ENCODE data around the gene HRK.

The HRK gene

DNA sequence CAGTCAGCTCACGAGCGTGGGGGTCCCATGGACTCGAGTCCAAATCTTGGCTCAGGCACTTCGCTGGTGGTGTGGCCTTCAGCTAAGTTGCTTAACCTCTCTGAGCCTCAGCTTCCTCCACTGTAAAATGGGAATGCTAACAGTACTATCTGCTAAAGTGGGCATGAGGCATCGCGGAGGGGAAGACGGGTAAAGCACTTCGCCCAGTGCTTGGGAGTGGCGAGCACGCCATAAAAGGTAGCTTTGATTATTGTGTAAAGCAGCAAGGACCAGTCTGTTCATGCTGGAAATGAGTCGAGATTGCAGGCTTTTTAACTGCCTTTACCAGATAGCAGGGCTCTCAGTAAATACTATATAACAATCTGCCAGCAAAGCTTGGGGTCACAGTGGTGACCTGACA is 24.5 kb downstream of the HRK start:
- in situ Hi-C loops (cut with HindIII; ENCODE audit: low sequenced_read_pairs): no loop called here
- TF ChIP-seq, protein P1, sequence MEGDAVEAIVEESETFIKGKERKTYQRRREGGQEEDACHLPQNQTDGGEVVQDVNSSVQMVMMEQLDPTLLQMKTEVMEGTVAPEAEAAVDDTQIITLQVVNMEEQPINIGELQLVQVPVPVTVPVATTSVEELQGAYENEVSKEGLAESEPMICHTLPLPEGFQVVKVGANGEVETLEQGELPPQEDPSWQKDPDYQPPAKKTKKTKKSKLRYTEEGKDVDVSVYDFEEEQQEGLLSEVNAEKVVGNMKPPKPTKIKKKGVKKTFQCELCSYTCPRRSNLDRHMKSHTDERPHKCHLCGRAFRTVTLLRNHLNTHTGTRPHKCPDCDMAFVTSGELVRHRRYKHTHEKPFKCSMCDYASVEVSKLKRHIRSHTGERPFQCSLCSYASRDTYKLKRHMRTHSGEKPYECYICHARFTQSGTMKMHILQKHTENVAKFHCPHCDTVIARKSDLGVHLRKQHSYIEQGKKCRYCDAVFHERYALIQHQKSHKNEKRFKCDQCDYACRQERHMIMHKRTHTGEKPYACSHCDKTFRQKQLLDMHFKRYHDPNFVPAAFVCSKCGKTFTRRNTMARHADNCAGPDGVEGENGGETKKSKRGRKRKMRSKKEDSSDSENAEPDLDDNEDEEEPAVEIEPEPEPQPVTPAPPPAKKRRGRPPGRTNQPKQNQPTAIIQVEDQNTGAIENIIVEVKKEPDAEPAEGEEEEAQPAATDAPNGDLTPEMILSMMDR (IDR thresholded peaks at IDR 0.05; ENCODE audit: low read depth, low read length): no peak
- no peak for DNase-seq (ENCODE audit: low read depth, low spot score)
- H3K4me3 ChIP-seq (ENCODE audit: low read depth, low read length): no peak overlapping the region

DNA sequence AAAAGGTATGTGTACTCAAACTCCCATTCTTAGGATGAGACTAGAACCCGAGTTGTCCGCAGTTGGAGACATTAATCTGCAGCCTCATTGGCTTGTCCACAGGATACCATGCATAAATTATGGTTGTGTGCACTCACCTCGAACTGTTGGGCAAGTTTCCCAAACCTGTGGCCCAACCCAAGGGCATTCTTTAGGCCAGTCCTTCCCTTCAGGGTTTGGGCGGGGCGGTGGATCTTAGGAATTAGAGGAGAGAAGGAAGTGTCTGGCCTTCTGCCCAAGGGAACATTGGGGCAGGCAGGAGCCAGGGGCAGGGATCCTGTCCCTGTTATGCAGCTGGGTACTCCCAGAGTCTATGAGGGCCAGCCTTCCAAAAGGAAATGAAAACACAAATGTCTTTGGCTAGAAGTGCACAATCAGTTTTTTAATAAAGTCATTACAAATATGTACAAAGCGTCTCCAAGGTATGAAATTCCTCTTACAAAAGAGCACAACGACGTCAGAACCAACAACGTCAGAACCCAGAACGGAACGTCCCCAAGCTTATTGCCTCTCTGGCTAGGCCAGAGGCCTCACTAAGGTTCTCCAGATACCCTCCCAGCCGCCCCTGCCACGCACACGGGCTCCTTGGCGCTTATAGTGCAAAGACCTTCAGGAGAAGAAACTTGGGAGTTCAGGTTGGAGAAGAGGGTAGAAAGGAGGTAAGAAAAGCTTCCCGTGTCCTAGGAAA is 25.3 kb downstream of the HRK start:
- no peak overlapping the region for H3K4me3 ChIP-seq (ENCODE audit: low read depth, low read length)
- TF ChIP-seq, protein P1 (IDR thresholded peaks at IDR 0.05; ENCODE audit: low read depth, low read length): no peak
- no peak for DNase-seq (ENCODE audit: low read depth, low spot score)
- in situ Hi-C loops (cut with HindIII; ENCODE audit: low sequenced_read_pairs): no loop called here

DNA sequence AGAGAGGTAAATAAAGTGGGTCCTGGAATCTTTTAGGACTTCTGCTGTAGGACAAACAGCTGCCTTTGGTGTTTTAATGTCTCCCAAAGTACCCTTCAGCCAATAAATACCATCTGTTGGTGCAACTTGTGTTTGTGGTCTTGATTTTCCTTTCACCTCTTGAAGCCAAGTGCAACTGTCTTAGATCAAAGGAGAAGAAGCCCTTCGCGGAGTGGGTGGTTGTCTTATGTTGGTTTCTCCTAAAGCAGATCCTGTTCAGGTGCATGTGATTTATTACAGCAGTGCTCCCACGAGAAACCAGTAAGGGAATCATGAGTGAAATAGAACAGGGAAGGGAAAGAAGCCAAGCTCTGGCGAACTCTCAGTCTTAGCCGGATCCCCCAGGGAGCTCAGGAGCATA is 27.7 kb downstream of the HRK start:
- in situ Hi-C loops (cut with HindIII; ENCODE audit: low sequenced_read_pairs): no loop called here
- TF ChIP-seq, protein P1 (IDR thresholded peaks at IDR 0.05; ENCODE audit: low read depth, low read length): no peak
- no peak for DNase-seq (ENCODE audit: low read depth, low spot score)
- H3K4me3 ChIP-seq (ENCODE audit: low read depth, low read length): no peak overlapping the region

DNA sequence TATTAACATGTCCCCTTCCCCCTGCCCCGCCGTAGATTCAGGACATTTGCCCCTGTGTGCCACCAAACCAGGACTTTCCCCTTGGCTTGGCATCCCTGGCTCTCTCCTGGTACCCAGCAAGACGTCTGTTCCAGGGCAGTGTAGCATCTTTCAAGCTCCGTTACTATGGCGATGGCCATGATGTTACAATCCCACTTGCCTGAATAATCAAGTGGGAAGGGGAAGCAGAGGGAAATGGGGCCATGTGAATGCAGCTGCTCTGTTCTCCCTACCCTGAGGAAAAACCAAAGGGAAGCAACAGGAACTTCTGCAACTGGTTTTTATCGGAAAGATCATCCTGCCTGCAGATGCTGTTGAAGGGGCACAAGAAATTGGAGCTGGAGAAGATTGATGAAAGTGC is 28.9 kb downstream of the HRK start:
- TF ChIP-seq, protein P1 (IDR thresholded peaks at IDR 0.05; ENCODE audit: low read depth, low read length): no peak
- in situ Hi-C loops (cut with HindIII; ENCODE audit: low sequenced_read_pairs): no loop called here
- no peak overlapping the region for H3K4me3 ChIP-seq (ENCODE audit: low read depth, low read length)

DNA sequence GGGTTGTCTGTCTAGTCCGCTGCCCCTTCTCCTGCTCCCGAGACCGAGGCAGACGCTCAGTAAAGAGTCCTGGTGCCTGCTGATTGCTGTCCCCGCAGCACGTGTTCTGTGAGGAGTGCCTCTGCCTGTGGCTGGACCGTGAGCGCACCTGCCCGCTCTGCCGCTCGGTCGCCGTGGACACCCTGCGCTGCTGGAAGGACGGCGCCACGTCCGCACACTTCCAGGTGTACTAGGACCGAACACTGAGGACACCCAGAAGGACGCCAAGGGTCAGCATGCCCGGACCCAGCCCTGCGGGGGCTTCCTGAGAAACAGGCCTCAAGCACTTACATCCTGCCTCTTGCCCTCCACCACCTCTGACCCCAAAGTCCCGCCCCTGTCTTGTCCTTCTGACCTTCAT is 32.0 kb downstream of the HRK start:
- TF ChIP-seq, protein P1 (IDR thresholded peaks at IDR 0.05; ENCODE audit: low read depth, low read length): no peak
- DNase-seq (ENCODE audit: low read depth, low spot score): no peak
- in situ Hi-C loops (cut with HindIII; ENCODE audit: low sequenced_read_pairs): no loop called here
- H3K4me3 ChIP-seq (ENCODE audit: low read depth, low read length): no peak overlapping the region

More for the DNA sequence above, 28.9 kb downstream of the HRK start:
- DNase-seq (ENCODE audit: low read depth, low spot score): no peak

DNA sequence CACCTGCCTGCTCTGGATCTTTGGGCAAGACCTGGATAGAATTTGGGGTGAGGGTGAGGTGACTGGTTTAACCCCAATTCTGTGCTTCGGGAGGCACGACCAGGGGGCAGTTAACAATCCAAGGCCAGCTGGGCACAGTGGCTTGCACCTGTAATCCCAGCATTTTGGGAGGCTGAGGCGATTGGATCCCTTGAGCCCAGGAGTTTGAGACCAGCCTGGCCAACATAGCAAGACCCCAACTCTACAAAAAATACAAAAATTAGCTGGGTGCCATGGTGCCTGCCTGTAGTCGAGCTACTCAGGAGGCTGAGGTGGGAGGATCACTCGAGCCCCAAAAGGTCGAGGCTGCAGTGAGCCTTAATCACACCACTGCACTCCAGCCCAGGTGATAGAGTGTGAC is 38.2 kb downstream of the HRK start:
- H3K4me3 ChIP-seq (ENCODE audit: low read depth, low read length): no peak overlapping the region
- no peak for DNase-seq (ENCODE audit: low read depth, low spot score)
- in situ Hi-C loops (cut with HindIII; ENCODE audit: low sequenced_read_pairs): no loop called here
- TF ChIP-seq, protein P1 (IDR thresholded peaks at IDR 0.05; ENCODE audit: low read depth, low read length): no peak

Measured in astrocyte of the spinal cord (primary cell).